Prostate gland (tissue), 2 donors: ENCODE data around the gene PFDN5.

Experiments used
- CTCF ChIP-seq, 4 experiments: fragments of 200-600 bp in 2 of 4; fragments of 450-650 bp in 2 of 4; sonication (generic) in 2 of 4; IDR thresholded peaks; 1 replicate in 3 of 4; 2 replicates in 1 of 4; pipeline ENCODE4 v1.5.1; 2016 to 2019; ENCODE audit warnings: antibody characterized with exemption in 4 of 4, mild to moderate bottlenecking in 2 of 4, moderate library complexity in 2 of 4
- POLR2A ChIP-seq: fragments of 450-650 bp; IDR thresholded peaks from one replicate; pipeline ENCODE4 v1.6.1; 2016; ENCODE audit warnings: antibody characterized with exemption, mild to moderate bottlenecking

- TF ChIP-seq CTCF (IDR thresholded peaks at IDR 0.05) (no peak), POLR2A (no peak)
Observed at GRCh38 chr12:53313996-53314395, 18.7 kb downstream of the PFDN5 start.
